GM18907 (cell line): ENCODE results near the gene ZDHHC23.
A peak's percentile ranks its signal among the peaks of the same experiment; 100 is the strongest.

Experiments
- ATAC-seq: cut with Tn5 transposase; IDR thresholded peaks from one replicate; pipeline ENCODE4 v1.9.1; 2021; ENCODE audit warnings: mild to moderate bottlenecking, moderate library complexity; ENCODE audit not compliant: unreplicated experiment

Gene ZDHHC23

DNA sequence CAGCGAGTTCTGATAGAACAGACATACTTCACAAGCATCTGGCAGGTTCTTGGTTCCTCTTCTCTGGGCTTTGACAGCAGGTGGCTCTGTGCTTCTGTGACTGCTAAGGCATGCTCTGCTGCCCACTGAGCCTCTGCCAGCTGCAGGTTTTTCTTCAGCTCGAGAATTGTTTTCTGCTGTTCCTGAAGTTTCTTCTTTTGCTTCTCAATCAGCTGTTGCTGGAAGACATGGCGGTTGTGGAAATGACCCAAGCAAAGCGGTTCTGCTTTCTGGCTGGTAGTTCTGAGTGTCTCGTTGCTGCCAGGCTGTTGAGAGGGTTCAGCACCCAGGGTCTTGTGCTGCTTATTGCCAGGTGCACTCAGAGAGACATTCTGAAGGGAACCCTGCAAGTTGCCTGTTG lies 57.7 kb downstream of the ZDHHC23 start:
- peak; percentile 98 for ATAC-seq

DNA sequence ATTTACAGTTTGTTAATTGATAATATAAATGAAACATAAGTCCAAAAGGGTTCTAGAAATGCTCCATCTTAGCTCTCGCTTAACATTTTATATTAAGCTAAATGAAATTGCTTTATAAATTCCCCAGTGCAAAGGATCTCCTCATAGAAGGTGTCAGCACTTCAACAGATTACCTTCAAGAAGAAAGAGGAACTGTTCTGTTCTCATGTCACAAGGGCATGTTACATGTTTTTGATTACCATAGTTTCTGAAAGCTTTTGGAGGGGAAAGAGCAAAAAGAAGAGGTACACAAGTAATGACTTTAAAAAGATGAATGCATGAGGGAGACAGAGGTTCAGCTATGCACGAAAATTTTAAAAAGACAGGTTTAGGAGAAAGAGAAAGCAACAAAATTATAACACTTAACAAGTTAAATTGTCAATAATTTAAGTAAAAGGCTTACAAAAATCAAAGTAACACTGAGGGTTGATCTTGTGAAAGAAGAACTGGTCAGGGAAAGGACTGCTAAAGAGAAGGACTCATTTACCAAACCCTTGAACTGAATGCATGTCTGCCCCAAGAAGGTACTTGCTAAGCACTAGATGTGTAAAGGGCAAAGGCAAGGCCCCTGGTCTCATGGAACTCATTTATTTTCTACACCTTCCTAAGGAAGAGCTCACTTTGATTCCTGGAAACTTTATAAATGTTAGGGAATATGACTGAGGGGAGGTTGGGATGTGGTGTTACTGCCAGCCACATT lies 63.4 kb downstream of the ZDHHC23 start:
- peak; percentile 76 for ATAC-seq
